Measurements from ENCODE around the gene IQSEC3.
"Not testable (repeated sequence)": the region's sequence is repeated elsewhere in the genome, so short reads cannot be mapped to it uniquely, and the experiment has no call there.

Gene IQSEC3

GRCh38 chr12:211639-212414 is 145.3 kb downstream of the IQSEC3 start:
- TF ChIP-seq CTCF (conservative IDR thresholded peaks at IDR 0.05; ENCODE audit: low read depth, low read length) = no peak
- no peak overlapping the region for H3K4me3 ChIP-seq (ENCODE audit: low read depth, low read length)
- DNase-seq (ENCODE audit: low read depth) = no peak

GRCh38 chr12:212415-212714 is 145.8 kb downstream of the IQSEC3 start:
- H3K4me3 ChIP-seq (ENCODE audit: low read depth, low read length) = no peak overlapping the region
- no peak for DNase-seq (ENCODE audit: low read depth)
- TF ChIP-seq CTCF (conservative IDR thresholded peaks at IDR 0.05; ENCODE audit: low read depth, low read length) = no peak

- no peak for TF ChIP-seq CTCF (conservative IDR thresholded peaks at IDR 0.05; ENCODE audit: low read depth, low read length)
- H3K4me3 ChIP-seq (ENCODE audit: low read depth, low read length) = no peak overlapping the region
- DNase-seq (ENCODE audit: low read depth) = peak; percentile 43
Observed at GRCh38 chr12:212715-213526, 146.4 kb downstream of the IQSEC3 start.

GRCh38 chr12:213527-213932 is 147.0 kb downstream of the IQSEC3 start:
- H3K4me3 ChIP-seq (ENCODE audit: low read depth, low read length) = no peak overlapping the region
- DNase-seq (ENCODE audit: low read depth) = no peak
- no peak for TF ChIP-seq CTCF (conservative IDR thresholded peaks at IDR 0.05; ENCODE audit: low read depth, low read length)

- no peak within 1 kb of the TSS for H3K4me3 ChIP-seq (ENCODE audit: low read depth, low read length)
- TF ChIP-seq CTCF (conservative IDR thresholded peaks at IDR 0.05; ENCODE audit: low read depth, low read length) = no peak
Observed at GRCh38 chr12:214003-214741, 147.6 kb downstream of the IQSEC3 start, which contains the start of gene SLC6A12. SLC6A12 (minus strand) TSS chr12:214157; CDS start chr12:209986, 4,171 bp downstream.

GRCh38 chr12:215116-215515 is 148.5 kb downstream of the IQSEC3 start:
- H3K4me3 ChIP-seq (ENCODE audit: low read depth, low read length) = no peak overlapping the region
- DNase-seq (ENCODE audit: low read depth) = no peak
- no peak for TF ChIP-seq CTCF (conservative IDR thresholded peaks at IDR 0.05; ENCODE audit: low read depth, low read length)

More at GRCh38 chr12:214003-214741, 147.6 kb downstream of the IQSEC3 start, which contains the start of gene SLC6A12:
- peak; percentile 28 for DNase-seq (ENCODE audit: low read depth)

- H3K4me3 ChIP-seq (ENCODE audit: low read depth, low read length); DNase-seq (ENCODE audit: low read depth): not testable (repeated sequence)
Observed at GRCh38 chr12:217029-217428, 150.5 kb downstream of the IQSEC3 start.

Measured in choroid plexus epithelial cell (primary cell).